NB4 (cell line): ENCODE data around the gene SV2B.

ENCODE experiments used
- CTCF ChIP-seq: IDR thresholded peaks from one replicate; pipeline ENCODE4 v1.5.1; 2012; ENCODE audit warnings: low read depth, low read length
- MAX ChIP-seq: IDR thresholded peaks from 2 replicates; pipeline ENCODE4 v1.6.1; 2011; ENCODE audit warnings: low read depth, low read length
- MYC ChIP-seq: IDR thresholded peaks from 2 replicates; pipeline ENCODE4 v1.6.1; 2011; ENCODE audit warnings: low read depth, low read length
- POLR2A ChIP-seq: IDR thresholded peaks from 2 replicates; pipeline ENCODE4 v1.6.1; 2011; ENCODE audit warnings: mild to moderate bottlenecking; ENCODE audit not compliant: insufficient read length; ENCODE audit errors: extremely low read depth

- no peak for TF ChIP-seq CTCF
- peak; percentile 44; the same call in 1 of the 2 replicates for TF ChIP-seq MYC
- TF ChIP-seq POLR2A, result no peak
- TF ChIP-seq MAX, result peak; percentile 95
These were observed 191.6 kb downstream of the SV2B start for GRCh38 chr15:91291673-91292072.
